HCT116 (cell line): Measurements from ENCODE around the gene COL8A2. TPM values are rescaled to one million over a fixed set of nuclear protein-coding genes. Genes with fewer than 3 reads are reported as not detected.

Experiments used
- ATAC-seq: fragments of 200-7000 bp; cut with Tn5 transposase; 2 replicates; pipeline ENCODE4 v1.9.1; 2020; ENCODE audit warnings: mild to moderate bottlenecking, moderate library complexity
- BruUV-seq: library from RNA; stranded (reverse); fragments of 400-500 nt; replicated peaks from 2 replicates; lab custom pipeline; 2021; lab: Mats Ljungman, UMichigan
- CTCF ChIA-PET: fragments of 300-600 bp; sonication (Branson Sonifier 250); formaldehyde crosslinking; loops from one replicate; lab custom pipeline; 2021; ENCODE audit warnings: antibody characterized with exemption; lab: Charles Lee
- POLR2A ChIA-PET: fragments of 300-600, 350-600 bp; sonication (Branson Sonifier 250); formaldehyde crosslinking; loops from one replicate; lab custom pipeline; 2021; ENCODE audit warnings: antibody characterized with exemption; lab: Charles Lee
- RAD21 ChIA-PET, 2 experiments: fragments of 300-600 bp; sonication (Branson Sonifier 250); formaldehyde crosslinking; loops; one replicate each; lab custom pipeline; 2023; ENCODE audit warnings: low total read pairs in 2 of 2; ENCODE audit not compliant: uncharacterized antibody in 2 of 2, unreplicated experiment in 2 of 2, low non-redundant PET in 1 of 2; lab: Charles Lee
- DNase-seq: peaks from one replicate; pipeline ENCODE4 v3.0.0-alpha.2; 2010; ENCODE audit warnings: low read depth, low spot score
- H2AFZ ChIP-seq: fragments of 200-600 bp; shearing (Covaris generic), sonication (generic); 2 replicates; pipeline ENCODE4 v1.6.1; 2017; ENCODE audit warnings: low read depth, mixed run types, mixed read lengths, antibody characterized with exemption, low read length; ENCODE audit not compliant: poor library complexity, severe bottlenecking
- H3K27ac ChIP-seq: 2 replicates; pipeline ENCODE4 v1.5.1; 2012; ENCODE audit warnings: low read depth, low read length
- H3K27me3 ChIP-seq: fragments of 200-600 bp; sonication (generic); 2 replicates; pipeline ENCODE4 v1.6.1; 2016; ENCODE audit warnings: mixed run types, low read length, mixed read lengths; ENCODE audit not compliant: insufficient read depth
- H3K36me3 ChIP-seq, 2 experiments: fragments of 200-500 bp in 1 of 2; fragments of 200-600 bp in 1 of 2; sonication (Bioruptor generic) in 1 of 2; sonication (generic) in 1 of 2; 2 replicates each; pipeline versions ENCODE4 v1.5.1 to v1.6.1; 2014 to 2016; ENCODE audit warnings: low read length in 2 of 2, inconsistent platforms in 1 of 2, mixed read lengths in 1 of 2, mixed run types in 1 of 2; ENCODE audit not compliant: insufficient read depth in 2 of 2, control insufficient read depth in 1 of 2
- H3K4me1 ChIP-seq, 2 experiments: fragments of 200-600 bp in 1 of 2; sonication (generic) in 1 of 2; 2 replicates each; pipeline versions ENCODE4 v1.5.1 to v1.6.1; 2012 to 2017; ENCODE audit warnings: low read length in 2 of 2, inconsistent platforms in 1 of 2, mild to moderate bottlenecking in 1 of 2, mixed read lengths in 1 of 2, mixed run types in 1 of 2, moderate library complexity in 1 of 2; ENCODE audit not compliant: insufficient read depth in 2 of 2, control insufficient read depth in 1 of 2
- H3K4me2 ChIP-seq: fragments of 200-600 bp; sonication (generic); 2 replicates; pipeline ENCODE4 v1.6.1; 2017; ENCODE audit warnings: mixed run types, low read length, mixed read lengths
- H3K4me3 ChIP-seq, 2 experiments: fragments of 200-600 bp in 1 of 2; sonication (generic) in 1 of 2; replicated peaks in 1 of 2; 2 replicates each; pipeline ENCODE4 v1.5.1; 2011 to 2016; ENCODE audit warnings: low read length in 2 of 2, control low read depth in 1 of 2, low read depth in 1 of 2, mild to moderate bottlenecking in 1 of 2, mixed read lengths in 1 of 2, mixed run types in 1 of 2
- H3K79me2 ChIP-seq: fragments of 200-600 bp; sonication (generic); 2 replicates; pipeline ENCODE4 v1.6.1; 2017; ENCODE audit warnings: mild to moderate bottlenecking, mixed run types, low read length, moderate library complexity, mixed read lengths; ENCODE audit not compliant: insufficient read depth
- H3K9ac ChIP-seq: fragments of 200-600 bp; sonication (generic); 2 replicates; pipeline ENCODE4 v1.6.1; 2016; ENCODE audit warnings: low read length, mixed read lengths
- H3K9me2 ChIP-seq: fragments of 200-600 bp; sonication (generic), shearing (Covaris generic); 2 replicates; pipeline ENCODE4 v1.6.1; 2017; ENCODE audit warnings: mixed run types, mild to moderate bottlenecking, moderate library complexity; ENCODE audit not compliant: insufficient read depth
- H3K9me3 ChIP-seq, 2 experiments: fragments of 200-500 bp in 1 of 2; fragments of 200-600 bp in 1 of 2; sonication (Bioruptor generic) in 1 of 2; sonication (generic) in 1 of 2; 2 replicates each; pipeline ENCODE4 v1.6.1; 2014 to 2017; ENCODE audit warnings: low read length in 2 of 2, mixed read lengths in 2 of 2, inconsistent platforms in 1 of 2, low read depth in 1 of 2, mild to moderate bottlenecking in 1 of 2, mixed run types in 1 of 2, moderate library complexity in 1 of 2; ENCODE audit not compliant: control insufficient read depth in 1 of 2, insufficient read depth in 1 of 2
- H4K20me1 ChIP-seq: fragments of 200-600 bp; sonication (generic), shearing (Covaris generic); 2 replicates; pipeline ENCODE4 v1.6.1; 2017; ENCODE audit warnings: mixed run types, mild to moderate bottlenecking, moderate library complexity; ENCODE audit not compliant: insufficient read depth
- FOSL1 ChIP-seq: IDR thresholded peaks from 2 replicates; pipeline ENCODE4 v1.6.1; 2012; ENCODE audit warnings: low read depth
- POLR2A ChIP-seq: IDR thresholded peaks from 2 replicates; pipeline ENCODE4 v1.7.0; 2011; ENCODE audit warnings: borderline replicate concordance; ENCODE audit not compliant: insufficient read depth, insufficient read length; ENCODE audit errors: extremely low read depth
- POLR2AphosphoS5 ChIP-seq: IDR thresholded peaks from 2 replicates; pipeline ENCODE4 v1.6.1; 2011; ENCODE audit warnings: mild to moderate bottlenecking, low read depth, low read length, moderate library complexity
- SIN3A ChIP-seq: IDR thresholded peaks from 2 replicates; pipeline ENCODE4 v1.6.1; 2012; ENCODE audit warnings: low read depth
- YY1 ChIP-seq: IDR thresholded peaks from 2 replicates; pipeline ENCODE4 v1.6.1; 2011; ENCODE audit warnings: low read length, low read depth, moderate library complexity, mild to moderate bottlenecking; ENCODE audit not compliant: insufficient replicate concordance; ENCODE audit errors: extremely low read depth
- ZFX ChIP-seq: fragments of 450-650 bp; IDR thresholded peaks from 2 replicates; pipeline ENCODE4 v1.6.1; 2017
- intact Hi-C: fragments of 100-400 bp; cut with micrococcal nuclease; formaldehyde crosslinking; loops from 2 replicates; pipeline ENCODE4 v1.10.0; 2022
- total RNA-seq: library from RNA; stranded (reverse); gene quantifications from one replicate; pipeline ENCODE4 v1.2.1, GENCODE V29; 2021; ENCODE audit not compliant: unreplicated experiment
- TF ChIP-seq, protein P1 (sequence below): IDR thresholded peaks from 2 replicates; pipeline ENCODE4 v1.6.1; 2012
- TF ChIP-seq, protein P2 (sequence below), 3 experiments: fragments of 200-600 bp in 1 of 3; sonication (generic) in 1 of 3; IDR thresholded peaks in 2 of 3; conservative IDR thresholded peaks in 1 of 3; 2 replicates each; pipeline ENCODE4 v1.5.1; 2012 to 2017; ENCODE audit warnings: low read depth in 2 of 3, low read length in 2 of 3, antibody characterized with exemption in 1 of 3, borderline replicate concordance in 1 of 3, control low read depth in 1 of 3, mild to moderate bottlenecking in 1 of 3, mixed read lengths in 1 of 3, mixed run types in 1 of 3, moderate library complexity in 1 of 3; ENCODE audit not compliant: insufficient read depth in 1 of 3

COL8A2 gene
- total RNA-seq, 1 experiment from 2014 or later: 0.05 TPM

DNA sequence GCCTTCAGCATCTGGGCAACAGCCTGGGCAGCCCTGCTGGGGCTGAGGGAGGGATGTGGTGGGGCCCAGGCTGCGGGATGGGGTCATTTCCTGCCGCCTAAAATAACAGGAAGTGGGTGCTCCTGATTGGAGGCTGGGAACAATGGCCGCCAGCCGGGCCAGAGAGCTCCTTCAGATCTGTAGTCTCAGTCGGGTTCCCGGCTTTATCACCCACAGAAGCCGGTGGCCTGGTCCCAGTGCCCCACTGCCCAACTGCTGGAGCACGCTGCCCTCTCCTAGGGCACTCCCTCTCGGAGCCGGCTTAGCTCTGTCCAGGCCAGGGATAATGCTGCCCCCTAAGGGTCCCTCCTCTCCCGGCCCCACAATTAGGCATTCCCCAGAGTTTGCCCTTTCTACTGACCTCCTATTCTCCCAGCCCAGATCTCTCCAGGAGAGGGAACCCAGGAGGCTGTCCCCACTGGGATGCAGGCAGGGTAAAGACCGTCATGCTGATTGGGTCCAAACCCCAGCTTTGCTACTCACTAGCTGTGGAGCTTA lies 36.0 kb upstream of the COL8A2 start:
- TF ChIP-seq, protein P1, sequence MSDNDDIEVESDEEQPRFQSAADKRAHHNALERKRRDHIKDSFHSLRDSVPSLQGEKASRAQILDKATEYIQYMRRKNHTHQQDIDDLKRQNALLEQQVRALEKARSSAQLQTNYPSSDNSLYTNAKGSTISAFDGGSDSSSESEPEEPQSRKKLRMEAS: no peak; the same call in 1 of the 2 replicates
- TF ChIP-seq POLR2A (no peak), SIN3A (no peak), YY1 (peak; percentile 85), POLR2AphosphoS5 (peak; percentile 52; the same call in 1 of the 2 replicates), ZFX (0 out of 2 replicates have a peak, but pooled peaks have one; percentile 17), FOSL1 (no peak)
- TF ChIP-seq, protein P2, sequence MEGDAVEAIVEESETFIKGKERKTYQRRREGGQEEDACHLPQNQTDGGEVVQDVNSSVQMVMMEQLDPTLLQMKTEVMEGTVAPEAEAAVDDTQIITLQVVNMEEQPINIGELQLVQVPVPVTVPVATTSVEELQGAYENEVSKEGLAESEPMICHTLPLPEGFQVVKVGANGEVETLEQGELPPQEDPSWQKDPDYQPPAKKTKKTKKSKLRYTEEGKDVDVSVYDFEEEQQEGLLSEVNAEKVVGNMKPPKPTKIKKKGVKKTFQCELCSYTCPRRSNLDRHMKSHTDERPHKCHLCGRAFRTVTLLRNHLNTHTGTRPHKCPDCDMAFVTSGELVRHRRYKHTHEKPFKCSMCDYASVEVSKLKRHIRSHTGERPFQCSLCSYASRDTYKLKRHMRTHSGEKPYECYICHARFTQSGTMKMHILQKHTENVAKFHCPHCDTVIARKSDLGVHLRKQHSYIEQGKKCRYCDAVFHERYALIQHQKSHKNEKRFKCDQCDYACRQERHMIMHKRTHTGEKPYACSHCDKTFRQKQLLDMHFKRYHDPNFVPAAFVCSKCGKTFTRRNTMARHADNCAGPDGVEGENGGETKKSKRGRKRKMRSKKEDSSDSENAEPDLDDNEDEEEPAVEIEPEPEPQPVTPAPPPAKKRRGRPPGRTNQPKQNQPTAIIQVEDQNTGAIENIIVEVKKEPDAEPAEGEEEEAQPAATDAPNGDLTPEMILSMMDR (IDR thresholded peaks at IDR 0.05 in 2 of 3, conservative IDR thresholded peaks at IDR 0.05 in 1 of 3; ENCODE audit: borderline replicate concordance in 1 of 3, insufficient read depth in 1 of 3, low read depth in 2 of 3, low read length in 2 of 3): peak in 2 of 3 experiments; percentile 43 to 47; a peak in 5 of 6 replicates
- peaks cover under 1 to 4% of the 10 kb centered on the region in 2 experiments; a peak in 1 of 4 replicates for H3K36me3 ChIP-seq
- H3K27ac ChIP-seq: peak overlapping the region; percentile 64
- H3K4me2 ChIP-seq: peak overlapping the region; percentile 73
- H3K9me3 ChIP-seq: no peaks in the 10 kb centered on the region
- ChIA-PET CTCF (interaction anchor here (0.9 to 1.3 kb wide), 2 partner anchors 11 to 32 kb away, joined by 3 to 7 read pairs; no protein-coding TSS in a partner anchor), RAD21 (interaction anchor here in 1 of 2 experiments (0.6 kb wide), 1 partner anchor 135 kb away, joined by 4 read pairs; no protein-coding TSS in a partner anchor), POLR2A (interaction anchor here (1.0 to 1.3 kb wide), 3 partner anchors 11 to 228 kb away, joined by 3 to 4 read pairs (median 3); no protein-coding TSS in a partner anchor)
- no peaks in the 10 kb centered on the region for H3K27me3 ChIP-seq
- BruUV-seq: no TSS peak
- no peaks in the 10 kb centered on the region for H4K20me1 ChIP-seq
- ATAC-seq (peak; percentile 55), DNase-seq (no peak)
- H2AFZ ChIP-seq: no peak overlapping the region
- no peaks in the 10 kb centered on the region for H3K9me2 ChIP-seq
- peaks cover 13 to 45% of the 10 kb centered on the region in 2 experiments for H3K4me1 ChIP-seq
- H3K4me3 ChIP-seq: peak overlapping the region; percentile 46 to 49
- H3K79me2 ChIP-seq: peaks cover 99% of the 10 kb centered on the region
- intact Hi-C loops: no loop called here
- peak overlapping the region; percentile 56 for H3K9ac ChIP-seq
